B cell (primary cell): ENCODE data around the gene C1QTNF7.

Experiments
- CTCF ChIP-seq: fragments of 200-600 bp; IDR thresholded peaks from one replicate; pipeline ENCODE4 v1.8.0; 2022; ENCODE audit warnings: antibody characterized with exemption, mild to moderate bottlenecking
- EZH2 ChIP-seq: IDR thresholded peaks from 2 replicates; pipeline ENCODE4 v1.6.1; 2012; ENCODE audit warnings: borderline replicate concordance, low read depth, mild to moderate bottlenecking, moderate library complexity, low read length; ENCODE audit not compliant: insufficient read depth, poor library complexity, severe bottlenecking

- TF ChIP-seq CTCF (no peak), EZH2 (no peak)
Observed at GRCh38 chr4:15493411-15493810, 65.6 kb downstream of the C1QTNF7 start.
